Lower leg skin (tissue), 4 donors: ENCODE data around the gene TEK. TPM values are rescaled to one million over a fixed set of nuclear protein-coding genes. Genes with fewer than 3 reads are reported as not detected.
A peak's percentile ranks its signal among the peaks of the same experiment; 100 is the strongest.
"Not testable (repeated sequence)": the region's sequence is repeated elsewhere in the genome, so short reads cannot be mapped to it uniquely, and the experiment has no call there.

ENCODE experiments used
- DNase-seq, 2 donors: peaks; one replicate each; pipeline ENCODE4 v3.0.0-alpha.2; 2019; ENCODE audit warnings: low spot score in 2 of 2
- H3K4me3 ChIP-seq: fragments of 200-600 bp; sonication (generic); 2 replicates; pipeline ENCODE4 v1.5.1; 2017; ENCODE audit warnings: mild to moderate bottlenecking, low read depth; ENCODE audit not compliant: poor library complexity, severe bottlenecking
- CTCF ChIP-seq, 3 donors: fragments of 450-650 bp; IDR thresholded peaks; one replicate each; pipeline ENCODE4 v1.5.1; 2016; ENCODE audit warnings: antibody characterized with exemption in 3 of 3, mild to moderate bottlenecking in 3 of 3, moderate library complexity in 2 of 3
- POLR2A ChIP-seq, 2 donors: fragments of 450-650 bp; IDR thresholded peaks; one replicate each; pipeline ENCODE4 v1.6.1; 2016 to 2017; ENCODE audit warnings: antibody characterized with exemption in 2 of 2, mild to moderate bottlenecking in 1 of 2, moderate library complexity in 1 of 2
- WGBS, 2 donors: methylation state at CpG; one replicate each; pipeline ENCODE4 v1.1.5; 2018; 5-methylcytosine and 5-hydroxymethylcytosine counted together
- intact Hi-C: fragments of 100-400 bp; cut with DNase I; formaldehyde crosslinking; loops from one replicate; pipeline ENCODE4 v1.15.0; 2023; ENCODE audit warnings: low total_unique reads
- total RNA-seq, 4 donors: library from RNA; depleted of rRNA; stranded (reverse); fragments of >200 nt; gene quantifications; one replicate each; pipeline ENCODE4 v1.1.0, GENCODE V29; 2016

Gene TEK
- total RNA-seq, 4 donors from 2014 or later, result 2.5 to 9.2 (median 3.8) TPM

- H3K4me3 ChIP-seq, result no peak overlapping the region
- no peak for DNase-seq
- intact Hi-C loops, result no loop called here
- whole genome bisulfite sequencing, 2 donors, result 64 to 70% methylated on average over 3 of the region's 3 CpGs
- no peak for TF ChIP-seq CTCF (IDR thresholded peaks at IDR 0.05)
- TF ChIP-seq POLR2A (IDR thresholded peaks at IDR 0.05), result no peak
These were observed 100.0 kb downstream of the TEK start for GRCh38 chr9:27209034-27209433.

GRCh38 chr9:27210588-27210987, 101.6 kb downstream of the TEK start:
- no peak for DNase-seq
- TF ChIP-seq POLR2A (IDR thresholded peaks at IDR 0.05) (no peak), CTCF (IDR thresholded peaks at IDR 0.05) (no peak)
- no peak overlapping the region for H3K4me3 ChIP-seq
- intact Hi-C loops, result no loop called here
- 90 to 92% methylated on average over 7 of the region's 7 CpGs for WGBS, 2 donors

- TF ChIP-seq CTCF (IDR thresholded peaks at IDR 0.05), result no peak
- no peak for TF ChIP-seq POLR2A (IDR thresholded peaks at IDR 0.05)
- H3K4me3 ChIP-seq, result no peak overlapping the region
- whole genome bisulfite sequencing, 2 donors, result 49 to 58% methylated on average over 4 of the region's 4 CpGs
- intact Hi-C loops, result no loop called here
- DNase-seq, result no peak
These were observed 103.2 kb downstream of the TEK start for GRCh38 chr9:27212191-27212590.

- H3K4me3 ChIP-seq, result no peak overlapping the region
- DNase-seq, result no peak
- 89 to 92% methylated on average over 13 to 14 of the region's 14 CpGs for WGBS, 2 donors
- intact Hi-C loops, result no loop called here
- no peak for TF ChIP-seq POLR2A (IDR thresholded peaks at IDR 0.05)
- TF ChIP-seq CTCF (IDR thresholded peaks at IDR 0.05), result no peak
These were observed 103.6 kb downstream of the TEK start for GRCh38 chr9:27212621-27213020.

- WGBS, 2 donors, result 77 to 98% methylated on average over 4 of the region's 4 CpGs
- intact Hi-C loops, result no loop called here
- DNase-seq, result no peak
- H3K4me3 ChIP-seq, result no peak overlapping the region
- TF ChIP-seq POLR2A (IDR thresholded peaks at IDR 0.05), result no peak
These were observed 118.2 kb downstream of the TEK start for GRCh38 chr9:27227192-27227591.

GRCh38 chr9:27239648-27240047, 130.6 kb downstream of the TEK start:
- intact Hi-C loops, result loop anchor here (5.0 kb wide), 1 partner anchor 1473 kb away; no protein-coding TSS in a partner anchor
- 84 to 92% methylated on average over 12 of the region's 12 CpGs for WGBS, 2 donors
- not testable (repeated sequence) for DNase-seq, H3K4me3 ChIP-seq

GRCh38 chr9:27247756-27248155, 138.7 kb downstream of the TEK start:
- peak in 1 of 2 donors; percentile 23 for DNase-seq
- intact Hi-C loops, result no loop called here
- 3 to 8% methylated on average over 2 of the region's 2 CpGs for WGBS, 2 donors

More at GRCh38 chr9:27247756-27248155, 138.7 kb downstream of the TEK start:
- TF ChIP-seq CTCF (IDR thresholded peaks at IDR 0.05) (no peak), POLR2A (IDR thresholded peaks at IDR 0.05) (no peak)
- H3K4me3 ChIP-seq, result no peak overlapping the region
